Eye (tissue), 1 donor: ENCODE data around the gene CLDN22.

Experiments
- DNase-seq: peaks from one replicate; pipeline ENCODE4 v3.0.0-alpha.2; 2015

CLDN22 gene

DNA sequence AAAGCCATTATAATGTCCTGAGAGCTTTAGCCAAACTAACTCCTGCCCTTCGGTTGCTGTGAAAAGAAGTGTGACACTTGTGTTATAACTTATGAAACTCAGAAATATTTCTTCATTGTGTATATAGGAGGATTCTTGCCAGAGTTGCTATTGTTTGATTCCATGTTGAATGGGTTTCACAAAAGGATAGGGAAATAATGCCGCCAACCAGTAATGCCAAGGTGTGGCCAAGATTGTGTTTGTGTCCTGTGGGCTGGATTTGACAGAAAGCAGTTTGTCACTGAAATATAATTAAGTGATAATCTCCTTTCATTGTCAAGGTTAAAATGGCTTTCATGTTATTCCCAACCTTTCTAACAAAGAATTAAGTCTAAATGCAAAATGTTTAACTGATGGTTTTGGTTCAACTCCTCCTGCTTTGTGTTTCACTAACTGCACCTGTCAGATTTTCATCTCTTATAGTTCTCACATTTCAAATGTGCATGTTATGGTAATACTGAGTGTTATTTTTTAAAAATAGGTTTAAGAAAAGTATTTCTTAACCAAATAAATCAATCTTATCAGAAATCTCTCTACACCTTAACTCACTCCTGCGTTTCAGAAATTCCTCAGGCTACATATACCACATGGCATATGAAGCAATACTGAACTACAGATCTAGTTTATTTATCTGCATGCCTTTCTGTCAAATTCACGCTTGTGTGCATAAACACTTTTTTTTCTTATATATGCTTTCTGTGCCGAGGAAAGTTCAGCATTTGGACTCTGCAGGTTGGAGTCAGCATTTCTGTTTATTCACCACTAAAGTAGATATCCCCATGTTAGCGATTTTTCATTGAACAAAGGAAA, at the start of gene CLDN22:
Gene CLDN22, minus strand, starts transcription at position 66 of the 849 bp plus-strand sequence. Its CDS starts 58 bp downstream, at position 8.
- no peak for DNase-seq

DNA sequence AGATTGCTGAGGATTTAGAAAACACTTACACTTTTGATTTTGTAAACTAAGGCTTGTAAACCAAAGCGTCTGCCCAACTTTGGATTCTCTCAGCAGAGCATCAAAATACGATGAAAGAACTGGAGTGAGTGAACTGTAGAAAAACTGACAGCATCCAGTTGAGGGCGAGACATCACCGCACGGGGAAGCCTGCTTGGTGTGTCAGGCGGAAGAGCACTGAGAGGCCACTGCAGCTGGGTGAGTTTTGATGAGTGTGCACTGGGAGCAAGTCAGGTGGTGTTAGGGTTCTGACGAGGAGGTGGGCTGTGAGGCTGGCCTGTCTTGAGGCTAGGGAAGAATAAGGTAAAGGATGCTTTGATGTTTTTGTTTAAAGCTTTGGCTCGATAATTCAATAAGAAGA, 49.0 kb upstream of the CLDN22 start:
- no peak for DNase-seq

DNA sequence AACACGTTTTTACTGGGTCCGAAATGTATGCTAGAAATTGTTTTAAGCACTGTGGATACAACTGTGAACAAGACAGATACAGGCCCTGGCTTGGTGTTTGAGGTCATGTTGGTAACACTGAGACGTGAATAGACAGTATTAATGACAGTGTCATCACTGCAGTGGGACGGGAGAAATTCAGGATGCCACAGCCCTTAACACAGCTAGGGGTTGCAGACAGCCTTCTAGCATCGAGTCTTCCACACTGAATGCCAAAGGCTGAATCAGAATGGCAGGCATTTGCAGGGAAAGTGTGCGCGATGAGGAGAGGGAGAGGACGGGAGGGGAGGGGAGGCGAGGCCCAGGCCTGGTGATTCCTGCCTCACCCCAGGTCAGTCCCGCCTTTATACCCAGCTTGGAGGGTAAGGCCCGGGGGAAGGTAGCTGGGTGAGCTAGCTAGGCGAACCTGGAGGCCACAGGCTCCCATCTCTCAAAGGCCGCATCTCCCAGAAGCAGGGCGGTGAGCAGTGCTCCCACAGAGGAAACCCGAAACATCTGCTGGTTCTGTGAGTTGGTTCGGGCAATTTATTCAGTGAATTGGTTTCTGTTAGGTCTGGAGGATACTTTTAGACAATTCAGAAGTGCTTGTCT, 46.2 kb upstream of the CLDN22 start:
- DNase-seq: no peak

DNA sequence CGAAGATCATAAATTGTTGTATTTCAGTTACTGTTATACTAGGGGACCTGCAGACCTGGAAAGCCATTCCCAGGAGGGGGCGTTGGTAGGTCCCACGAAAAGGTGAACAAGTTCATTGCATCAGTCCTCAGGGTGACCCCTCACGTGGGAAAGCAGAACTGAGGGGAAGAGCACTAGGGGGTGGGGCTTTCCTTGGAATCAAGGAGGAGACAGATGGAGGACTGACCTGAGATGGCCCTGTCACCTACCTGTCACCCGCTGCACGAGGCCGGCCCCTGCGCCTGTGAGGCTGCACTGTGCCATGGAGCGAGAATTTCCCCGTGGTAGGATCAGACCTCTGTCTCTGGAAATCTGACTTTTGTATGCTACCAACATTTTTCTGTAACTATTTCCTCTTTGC, 43.9 kb upstream of the CLDN22 start:
- DNase-seq: no peak

DNA sequence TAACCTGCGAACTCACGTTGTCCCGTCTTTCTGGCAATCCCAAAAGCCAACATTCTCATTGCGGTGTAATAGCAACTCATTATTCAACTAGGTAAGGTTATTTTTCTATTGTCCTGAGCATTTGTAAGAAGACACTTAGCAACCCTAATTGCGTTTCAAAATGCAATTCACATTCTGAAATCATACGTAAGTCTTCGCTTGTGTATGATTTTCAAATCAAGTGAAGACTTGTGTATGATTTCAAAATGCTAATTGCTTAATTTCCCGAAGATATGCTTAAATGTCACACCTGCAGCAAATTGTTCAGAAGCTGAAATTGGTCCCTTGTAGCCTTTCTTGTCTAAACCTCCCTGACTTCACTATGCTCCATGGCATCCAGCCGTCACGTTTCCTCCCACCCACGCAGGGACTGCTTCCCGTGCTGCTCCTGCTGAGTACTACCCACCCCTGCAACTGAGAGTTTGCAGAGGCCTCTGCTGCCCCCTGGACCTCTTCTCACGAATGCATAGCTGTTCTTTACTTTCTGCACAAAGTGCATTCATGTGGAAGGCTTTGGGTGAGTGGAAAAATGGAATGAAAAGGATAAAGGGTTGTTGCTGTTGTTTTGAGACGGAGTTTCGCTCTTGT, 43.0 kb upstream of the CLDN22 start:
- DNase-seq: peak; percentile 36

DNA sequence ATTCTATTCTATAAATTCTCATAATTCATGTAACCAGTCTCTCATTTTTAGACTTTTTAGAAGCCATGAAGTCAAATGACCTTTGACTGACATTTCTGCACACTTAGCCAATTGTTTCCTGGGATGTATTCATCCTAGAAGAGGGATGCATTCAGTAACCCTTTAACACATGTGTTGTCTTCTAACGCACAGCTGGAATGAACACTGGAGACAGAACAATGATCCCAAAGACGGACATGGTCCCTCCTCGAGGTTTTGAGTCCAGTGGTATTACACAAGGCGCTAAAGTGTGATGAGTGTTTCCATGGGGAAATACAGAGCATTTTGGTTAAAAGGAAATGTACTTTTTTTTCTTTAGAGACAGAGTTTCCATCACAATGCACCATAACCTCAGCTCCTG, 42.0 kb upstream of the CLDN22 start:
- no peak for DNase-seq

DNA sequence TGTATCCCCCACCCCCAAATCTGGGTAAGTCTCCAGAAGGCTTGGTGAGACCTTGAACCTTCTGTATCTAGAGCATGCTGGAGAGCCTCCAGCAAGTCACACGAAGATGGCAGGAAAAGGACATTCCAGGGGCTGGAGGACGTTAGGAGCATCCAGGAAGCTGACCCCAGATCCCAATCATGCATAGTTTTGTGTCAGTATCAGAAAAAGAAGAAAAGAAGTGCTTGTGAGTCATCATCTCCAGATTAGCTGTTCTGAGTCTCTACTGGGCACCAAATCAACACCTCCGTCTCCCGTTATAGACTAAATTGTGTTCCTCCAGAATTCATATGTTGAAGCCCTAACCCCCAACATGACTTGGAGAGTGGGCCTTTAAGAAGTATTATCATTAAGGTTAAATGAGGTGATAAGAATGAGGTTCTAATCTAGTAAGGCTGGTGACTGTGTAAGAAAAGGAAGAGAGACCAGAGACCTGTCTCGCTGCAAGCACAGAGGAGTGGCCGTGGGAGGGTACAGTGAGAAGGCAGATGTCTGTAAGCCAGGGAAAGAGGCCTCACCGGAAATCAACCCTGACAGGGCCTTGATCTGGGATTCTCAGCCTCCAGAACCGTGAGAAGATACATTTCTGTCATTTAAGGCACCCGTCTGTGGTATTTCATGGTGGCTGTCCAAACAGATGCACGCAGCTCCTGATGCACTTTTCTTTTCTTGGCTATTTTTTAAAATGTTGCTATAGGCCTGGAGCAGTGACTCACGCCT, 40.3 kb upstream of the CLDN22 start:
- no peak for DNase-seq

DNA sequence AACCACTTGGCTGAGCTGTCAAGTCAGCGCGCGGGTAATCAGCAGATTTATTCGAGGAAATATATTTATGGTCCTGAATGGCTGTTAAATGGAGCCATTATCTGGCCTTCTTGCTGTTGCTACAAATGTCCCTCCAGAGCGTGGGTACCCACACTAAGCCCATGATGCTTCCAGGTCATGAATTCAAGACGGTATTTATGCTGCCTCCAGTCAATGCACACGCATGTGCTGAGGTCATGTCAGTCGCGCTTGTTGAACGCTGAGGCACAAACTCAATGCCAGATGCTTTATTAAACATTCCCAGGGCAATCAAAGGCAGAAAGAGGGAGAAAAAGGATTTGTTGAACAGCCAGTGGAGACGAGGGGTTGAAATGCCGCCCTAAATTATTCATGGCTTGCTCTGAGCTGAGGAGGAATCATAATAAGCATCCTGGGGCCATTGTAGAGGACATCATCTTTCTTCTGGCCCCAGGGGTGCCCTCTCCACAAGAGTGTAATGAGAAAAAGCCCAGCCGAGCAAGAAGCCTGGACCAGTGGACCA, 38.2 kb upstream of the CLDN22 start:
- DNase-seq: peak; percentile 76

DNA sequence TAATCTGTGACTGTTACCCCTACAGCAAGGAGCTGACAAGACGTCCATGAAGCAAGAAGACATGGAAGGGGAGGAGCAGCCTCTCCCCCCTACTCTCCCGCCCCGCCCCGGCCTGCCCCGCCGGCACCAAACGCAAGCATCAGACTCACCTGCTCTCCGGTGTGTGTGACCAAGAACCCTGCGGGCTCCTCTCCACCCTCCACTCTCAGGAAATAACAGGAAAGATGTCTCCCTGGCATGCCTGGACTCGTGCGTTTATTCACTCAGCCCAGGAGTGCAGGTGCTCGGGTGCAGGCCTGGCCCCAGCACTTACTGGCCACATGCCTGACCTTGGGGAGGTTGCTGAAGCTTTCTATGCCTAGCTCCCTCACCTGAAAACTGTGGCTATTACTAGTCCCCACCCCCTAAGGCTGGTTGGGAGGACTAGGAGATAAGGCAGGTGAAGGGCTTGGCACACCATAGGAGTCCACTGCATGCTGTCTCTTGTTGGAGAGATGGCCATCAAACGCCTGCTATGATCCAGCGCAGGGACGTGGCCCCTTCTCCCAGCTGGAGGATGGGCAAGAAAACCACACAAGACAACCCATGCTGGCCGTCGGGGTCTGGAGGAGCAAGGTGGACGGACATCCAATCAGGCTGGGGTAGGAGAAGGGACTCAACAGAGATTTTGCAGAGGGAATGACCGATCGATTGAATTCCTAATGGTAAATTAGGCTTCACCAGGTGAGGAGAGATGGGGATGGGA, 37.0 kb upstream of the CLDN22 start:
- no peak for DNase-seq

DNA sequence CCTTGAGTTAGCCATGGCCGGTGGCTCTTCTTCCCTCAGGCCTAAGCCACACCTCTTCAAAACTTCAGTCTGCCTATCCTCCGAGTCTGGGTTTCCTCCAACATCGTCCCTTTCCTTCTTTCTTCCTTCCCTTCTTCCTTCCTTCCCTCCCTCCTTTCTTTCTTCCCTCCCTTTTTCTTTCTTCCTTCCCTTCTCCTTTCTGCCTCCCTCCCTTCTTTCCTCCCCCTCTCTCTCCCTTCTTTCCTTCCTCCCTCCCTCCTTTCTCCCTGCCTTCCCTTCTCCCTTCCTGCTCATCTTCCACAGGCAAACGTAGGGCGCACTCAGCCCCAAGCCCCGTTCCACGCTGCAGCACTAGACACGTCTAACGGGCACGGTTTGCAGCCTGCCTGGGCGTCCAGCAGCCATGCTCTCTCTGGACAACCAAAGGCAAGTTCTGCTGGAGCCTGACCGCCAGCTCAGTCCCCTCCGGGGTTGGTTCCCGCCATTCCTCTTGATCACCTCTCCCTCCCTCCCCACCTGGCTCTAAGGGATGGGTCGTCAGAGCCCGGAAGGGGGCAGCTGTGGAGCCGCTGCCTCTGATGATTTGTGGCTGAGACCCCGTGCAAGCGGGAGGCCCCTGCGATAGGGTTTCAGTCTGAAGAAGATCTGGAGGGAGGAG, 36.2 kb upstream of the CLDN22 start:
- no peak for DNase-seq

DNA sequence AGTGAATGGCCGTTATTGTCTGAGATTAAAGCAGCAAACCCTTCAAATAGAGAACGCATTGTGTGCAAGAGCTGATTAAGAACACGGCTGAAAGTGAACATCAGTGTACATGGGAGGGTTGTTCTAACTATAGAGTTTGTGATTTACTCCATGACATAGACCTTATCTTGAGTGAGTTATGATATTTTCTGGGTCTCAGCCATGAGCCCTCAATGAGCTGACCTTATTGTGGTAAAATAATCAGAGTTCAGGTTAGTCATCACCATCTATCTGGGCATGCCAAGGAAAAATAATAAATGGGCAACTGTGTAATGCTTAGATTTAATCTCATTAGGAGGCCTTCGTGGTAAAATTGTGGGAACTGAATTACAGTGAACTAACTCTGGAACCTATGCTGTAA, 35.3 kb upstream of the CLDN22 start:
- DNase-seq: peak; percentile 38

DNA sequence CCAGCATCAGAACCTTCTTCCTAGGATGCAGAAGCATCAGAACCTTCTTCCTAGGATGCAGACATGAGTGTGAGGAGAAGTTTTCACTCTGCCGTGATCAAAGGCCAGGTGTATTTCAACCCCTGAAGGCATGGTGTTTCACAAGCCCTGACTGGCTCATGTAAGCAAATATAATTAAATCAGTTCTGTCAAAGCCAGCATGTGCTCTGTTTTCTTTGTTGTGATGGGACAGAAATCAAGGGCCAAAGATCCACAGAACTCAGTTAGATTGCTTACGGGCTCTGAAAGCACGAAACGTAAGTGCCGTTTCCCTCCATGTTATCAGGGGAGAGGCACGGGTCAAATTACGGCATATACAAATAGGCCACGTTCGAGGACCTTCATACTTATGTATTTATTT, 34.1 kb upstream of the CLDN22 start:
- no peak for DNase-seq

DNA sequence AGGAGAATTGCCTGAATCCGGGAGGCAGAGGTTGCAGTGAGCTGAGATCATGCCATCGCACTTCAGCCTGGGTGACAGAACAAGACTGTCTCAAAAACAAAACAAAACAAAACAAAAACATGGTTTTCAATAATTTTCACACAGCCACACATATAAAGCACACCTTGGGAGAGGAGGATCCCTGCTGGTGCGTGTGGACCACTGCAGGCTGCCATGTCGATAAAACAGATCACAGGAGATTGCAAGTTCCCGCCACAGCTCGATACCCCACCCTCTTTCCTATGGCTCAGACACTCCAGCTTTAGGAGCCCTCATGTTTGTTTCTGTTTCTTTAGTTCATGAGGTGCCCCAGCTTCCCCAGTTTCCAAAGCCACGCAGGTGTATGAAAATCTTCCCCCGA, 33.5 kb upstream of the CLDN22 start:
- DNase-seq: no peak

DNA sequence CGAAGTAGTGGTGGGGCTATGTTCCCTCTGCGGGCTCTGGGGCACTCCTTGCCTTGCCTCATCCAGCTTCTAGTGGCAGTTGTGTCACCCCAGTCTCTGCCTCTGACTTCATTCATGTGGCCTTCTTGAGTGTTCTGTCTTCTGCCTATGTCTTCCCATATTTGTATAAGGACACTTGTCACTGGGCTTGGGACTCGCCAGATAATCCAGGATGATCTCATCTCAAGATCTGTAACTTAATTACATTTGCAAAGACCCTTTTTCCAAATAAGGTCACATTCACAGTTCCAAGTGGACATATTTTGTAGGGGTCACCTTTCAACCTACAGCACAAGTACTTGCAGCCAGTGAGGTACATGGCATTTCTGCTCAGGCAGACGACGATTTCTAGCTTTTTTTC, 32.5 kb upstream of the CLDN22 start:
- DNase-seq: no peak

DNA sequence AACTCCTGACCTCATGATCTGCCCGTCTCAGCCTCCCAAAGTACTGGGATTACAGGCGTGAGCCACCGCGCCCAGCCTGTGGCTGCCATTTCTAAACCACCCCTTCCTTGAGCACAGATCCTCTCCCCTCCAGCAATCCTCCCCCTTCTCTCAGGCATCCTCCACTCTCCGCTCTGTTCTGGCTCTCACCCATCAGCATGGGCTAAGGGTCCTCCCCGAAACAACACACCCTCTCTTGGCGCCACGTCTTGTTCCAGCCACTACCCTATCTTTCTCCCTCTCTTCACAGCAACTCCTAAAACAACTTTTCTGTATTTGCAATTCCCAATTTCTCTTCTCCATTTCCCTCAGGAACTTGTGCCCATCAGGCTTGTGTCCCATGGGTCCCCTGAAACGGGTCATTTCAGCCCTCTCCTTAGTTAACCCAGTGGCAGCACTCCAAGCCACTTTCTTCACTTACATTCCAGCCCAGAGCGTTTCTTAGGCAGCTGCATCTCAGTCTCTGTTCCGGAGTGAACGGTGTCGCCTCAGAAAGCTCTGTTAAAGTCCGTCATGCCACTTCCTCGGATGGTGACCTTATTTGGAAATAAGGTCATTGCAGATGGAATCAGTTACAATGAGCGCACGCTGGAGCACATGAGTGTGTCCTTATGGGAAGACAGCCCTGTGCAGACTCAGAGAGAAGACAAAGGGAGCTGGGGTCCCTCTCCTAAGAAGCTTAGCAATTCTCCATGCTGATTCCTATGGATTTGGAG, 30.4 kb upstream of the CLDN22 start:
- DNase-seq: no peak

DNA sequence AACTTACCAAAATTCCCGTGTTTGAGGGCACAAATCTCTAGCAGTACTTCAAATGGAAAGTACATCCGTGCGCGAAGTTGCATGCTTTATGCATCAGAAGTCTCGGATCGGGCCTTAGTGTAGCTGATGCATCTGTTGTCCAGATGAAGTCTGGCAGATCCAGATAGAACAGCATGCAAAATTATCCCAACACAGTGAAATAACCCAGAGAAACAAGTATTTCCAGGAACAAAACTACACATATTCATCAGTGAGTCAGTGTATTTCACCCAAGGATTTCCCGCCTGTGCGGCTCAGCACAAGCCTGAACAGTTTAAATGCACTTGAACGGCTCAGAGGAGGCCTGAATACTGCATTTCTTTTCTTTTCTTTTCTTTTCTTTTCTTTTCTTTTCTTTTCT, 29.6 kb upstream of the CLDN22 start:
- no peak for DNase-seq

DNA sequence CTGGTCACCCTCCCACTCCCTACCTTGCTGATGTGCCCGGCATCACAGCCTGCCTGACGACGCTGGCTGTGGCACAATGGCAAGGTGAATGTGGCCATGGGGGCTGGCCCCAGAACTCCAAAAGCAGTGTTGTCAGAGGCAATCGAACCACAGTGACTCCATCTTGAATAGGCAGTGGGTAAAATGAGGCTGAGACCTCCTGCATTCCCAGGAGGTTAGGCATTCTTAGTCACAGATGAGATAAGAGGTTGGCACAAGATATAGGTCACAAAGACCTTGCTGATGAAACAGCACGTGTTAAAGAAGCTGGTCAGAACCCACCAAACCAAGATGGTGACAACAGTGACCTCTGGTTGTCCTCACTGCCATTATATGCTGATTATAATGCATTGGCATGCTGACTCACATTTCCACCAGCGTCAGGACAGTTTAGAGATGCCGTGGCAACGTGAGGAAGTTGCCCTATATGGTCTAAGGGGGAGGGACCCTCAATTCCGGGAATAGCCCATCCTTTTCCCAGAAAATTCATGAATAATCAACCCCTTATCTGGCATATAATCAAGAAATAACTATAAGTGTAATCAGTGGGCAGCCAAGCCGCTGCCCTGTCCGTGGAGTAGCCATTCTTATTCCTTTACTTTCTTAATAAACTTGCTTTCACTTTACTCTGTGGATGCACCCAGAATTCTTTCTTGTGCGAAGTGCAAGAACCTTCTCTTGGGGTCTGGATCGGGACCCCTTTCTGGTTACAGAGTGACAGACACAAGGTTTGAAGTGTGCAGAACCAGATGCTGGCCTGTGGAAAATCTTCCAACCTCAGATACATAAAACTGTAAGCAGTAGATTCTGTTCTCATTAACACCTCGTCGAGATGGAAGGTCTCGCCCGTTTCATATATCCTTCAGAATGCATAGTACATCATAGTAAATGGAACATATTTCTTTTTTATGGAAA, 28.9 kb upstream of the CLDN22 start:
- no peak for DNase-seq

DNA sequence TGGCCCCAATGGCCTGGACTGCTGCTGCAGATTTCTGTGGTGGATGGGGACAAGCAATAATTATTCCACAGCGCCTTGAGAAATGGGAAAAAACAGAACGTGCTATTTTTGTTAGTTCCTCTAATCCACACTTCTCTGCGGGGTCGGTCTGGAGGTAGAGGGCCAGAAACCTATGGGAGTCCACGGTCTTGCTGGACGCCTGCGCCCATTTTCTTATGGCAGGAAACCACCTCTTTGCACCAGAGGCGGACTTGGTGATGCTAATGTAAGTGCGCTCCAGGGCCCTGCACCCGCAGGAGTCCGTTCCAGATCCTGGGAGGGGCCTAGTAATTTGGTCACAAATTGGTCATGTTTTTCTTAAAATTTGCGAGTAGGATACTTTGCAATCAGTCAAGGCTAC, 28.1 kb upstream of the CLDN22 start:
- DNase-seq: no peak

DNA sequence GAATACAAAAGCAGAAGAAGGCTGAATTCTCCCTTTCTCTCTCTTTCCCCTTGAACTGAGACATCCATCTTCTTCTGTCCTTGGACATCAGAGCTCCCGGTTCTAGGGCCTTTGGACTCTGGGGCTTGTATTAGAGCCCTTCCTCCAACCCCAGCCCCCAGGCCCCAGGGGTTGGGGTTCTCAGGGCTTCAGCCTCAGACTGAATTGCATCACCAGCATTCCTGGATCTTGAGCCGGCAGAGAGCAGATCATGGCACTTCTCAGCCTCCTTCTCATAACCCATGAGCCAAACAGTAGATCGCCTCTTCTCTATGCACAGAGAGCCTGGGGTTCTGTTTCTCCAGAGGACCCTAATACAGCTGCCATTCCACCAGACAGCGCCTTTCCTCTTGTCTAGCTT, 27.5 kb upstream of the CLDN22 start:
- DNase-seq: no peak

DNA sequence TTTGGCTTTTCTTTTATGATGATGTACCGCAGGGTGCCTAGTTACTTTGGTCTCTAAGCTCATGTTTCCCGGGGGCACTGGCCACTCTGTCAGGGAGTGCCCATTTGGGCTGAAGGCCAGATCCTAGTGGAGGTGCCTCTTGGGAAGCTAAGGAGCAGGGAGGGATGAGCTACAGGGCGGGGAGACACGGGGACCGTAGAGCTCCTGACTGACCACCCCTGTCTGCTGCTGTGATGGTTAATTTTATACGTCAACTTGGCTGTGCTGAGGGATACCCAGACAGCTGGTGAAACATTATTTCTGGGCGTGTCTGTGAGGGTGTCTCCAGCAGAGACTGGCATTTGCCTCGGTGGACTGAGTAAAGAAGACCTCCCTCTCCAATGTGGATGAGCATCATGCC, 27.1 kb upstream of the CLDN22 start:
- DNase-seq: no peak
